HEK293 (cell line): ENCODE results near the gene SHCBP1.

ENCODE experiments used
- CTCF ChIP-seq: fragments of 450-650 bp; formaldehyde crosslinking; IDR thresholded peaks from 2 replicates; pipeline ENCODE4 v1.5.1; 2016; ENCODE audit warnings: missing biosample characterization, missing genetic modification characterization
- PRDM2 ChIP-seq: fragments of 450-650 bp; formaldehyde crosslinking; IDR thresholded peaks from 2 replicates; pipeline ENCODE4 v1.5.1; 2016; ENCODE audit warnings: missing biosample characterization, missing genetic modification characterization, borderline replicate concordance
- PRDM4 ChIP-seq: fragments of 450-650 bp; formaldehyde crosslinking; IDR thresholded peaks from 2 replicates; pipeline ENCODE4 v1.5.1; 2017; ENCODE audit warnings: missing biosample characterization, missing genetic modification characterization
- SALL2 ChIP-seq: fragments of 450-650 bp; formaldehyde crosslinking; IDR thresholded peaks from 2 replicates; pipeline ENCODE4 v1.5.0; 2017; ENCODE audit warnings: missing biosample characterization, mild to moderate bottlenecking, missing genetic modification characterization, borderline replicate concordance
- ZBTB1 ChIP-seq: fragments of 450-650 bp; formaldehyde crosslinking; IDR thresholded peaks from 2 replicates; pipeline ENCODE4 v1.5.1; 2016; ENCODE audit warnings: missing biosample characterization, missing genetic modification characterization
- ZBTB26 ChIP-seq: fragments of 450-650 bp; formaldehyde crosslinking; optimal IDR thresholded peaks from 2 replicates; pipeline ENCODE3; 2016; ENCODE audit warnings: missing biosample characterization, mild to moderate bottlenecking, missing genetic modification characterization
- ZNF280D ChIP-seq: fragments of 450-650 bp; formaldehyde crosslinking; IDR thresholded peaks from 2 replicates; pipeline ENCODE4 v1.5.1; 2016; ENCODE audit warnings: missing biosample characterization, missing genetic modification characterization
- ZNF423 ChIP-seq: fragments of 450-650 bp; formaldehyde crosslinking; IDR thresholded peaks from 2 replicates; pipeline ENCODE4 v1.5.1; 2016; ENCODE audit warnings: missing biosample characterization, missing genetic modification characterization

GRCh38 chr16:46586011-46586577 is 35.1 kb downstream of the SHCBP1 start:
- TF ChIP-seq CTCF (tag by site-specific recombination), result no peak
- TF ChIP-seq SALL2, result no peak
- no peak for TF ChIP-seq ZBTB1 (tag by site-specific recombination)
- TF ChIP-seq ZBTB26 (tag by site-specific recombination), result no peak
- no peak for TF ChIP-seq PRDM4 (tag by site-specific recombination)
- no peak for TF ChIP-seq ZNF280D (tag by site-specific recombination)
- no peak for TF ChIP-seq PRDM2
- no peak for TF ChIP-seq ZNF423 (tag by site-specific recombination)
